ENCODE measurements around the gene IGFL1.

Gene IGFL1

GRCh38 chr19:46196410-46197124, 33.0 kb upstream of the IGFL1 start:
- no peak overlapping the region for H3K4me3 ChIP-seq (replicated peaks in 1 of 2; ENCODE audit: low read depth in 2 of 2, low read length in 2 of 2)
- no peak for TF ChIP-seq CTCF (IDR thresholded peaks at IDR 0.05; ENCODE audit: low read depth, low read length)
- DNase-seq (ENCODE audit: low read depth in 2 of 2) = no peak

- TF ChIP-seq CTCF (IDR thresholded peaks at IDR 0.05; ENCODE audit: low read depth, low read length) = no peak
- no peak for DNase-seq (ENCODE audit: low read depth in 2 of 2)
- no peak overlapping the region for H3K4me3 ChIP-seq (replicated peaks in 1 of 2; ENCODE audit: low read depth in 2 of 2, low read length in 2 of 2)
Measured at GRCh38 chr19:46197314-46198070, 32.0 kb upstream of the IGFL1 start.

- H3K4me3 ChIP-seq (replicated peaks in 1 of 2; ENCODE audit: low read depth in 2 of 2, low read length in 2 of 2) = no peak overlapping the region
- no peak for TF ChIP-seq CTCF (IDR thresholded peaks at IDR 0.05; ENCODE audit: low read depth, low read length)
- DNase-seq (ENCODE audit: low read depth in 2 of 2) = no peak
Measured at GRCh38 chr19:46198756-46199155, 30.8 kb upstream of the IGFL1 start.

GRCh38 chr19:46201454-46202310, 27.9 kb upstream of the IGFL1 start:
- DNase-seq (ENCODE audit: low read depth in 2 of 2) = no peak
- H3K4me3 ChIP-seq (replicated peaks in 1 of 2; ENCODE audit: low read depth in 2 of 2, low read length in 2 of 2) = no peak overlapping the region
- no peak for TF ChIP-seq CTCF (IDR thresholded peaks at IDR 0.05; ENCODE audit: low read depth, low read length)

GRCh38 chr19:46202426-46202825, 27.1 kb upstream of the IGFL1 start:
- DNase-seq (ENCODE audit: low read depth in 2 of 2) = no peak
- no peak overlapping the region for H3K4me3 ChIP-seq (replicated peaks in 1 of 2; ENCODE audit: low read depth in 2 of 2, low read length in 2 of 2)
- no peak for TF ChIP-seq CTCF (IDR thresholded peaks at IDR 0.05; ENCODE audit: low read depth, low read length)

GRCh38 chr19:46202872-46203860, 26.4 kb upstream of the IGFL1 start:
- no peak overlapping the region for H3K4me3 ChIP-seq (replicated peaks in 1 of 2; ENCODE audit: low read depth in 2 of 2, low read length in 2 of 2)
- no peak for TF ChIP-seq CTCF (IDR thresholded peaks at IDR 0.05; ENCODE audit: low read depth, low read length)
- no peak for DNase-seq (ENCODE audit: low read depth in 2 of 2)
